ENCODE results near the gene CPT1B. TPM values are rescaled to one million over a fixed set of nuclear protein-coding genes. Genes with fewer than 3 reads are reported as not detected.

The CPT1B gene
- total and polyA plus RNA-seq, 7 donors, result 1.4 to 22.6 (median 5.0) TPM

DNA sequence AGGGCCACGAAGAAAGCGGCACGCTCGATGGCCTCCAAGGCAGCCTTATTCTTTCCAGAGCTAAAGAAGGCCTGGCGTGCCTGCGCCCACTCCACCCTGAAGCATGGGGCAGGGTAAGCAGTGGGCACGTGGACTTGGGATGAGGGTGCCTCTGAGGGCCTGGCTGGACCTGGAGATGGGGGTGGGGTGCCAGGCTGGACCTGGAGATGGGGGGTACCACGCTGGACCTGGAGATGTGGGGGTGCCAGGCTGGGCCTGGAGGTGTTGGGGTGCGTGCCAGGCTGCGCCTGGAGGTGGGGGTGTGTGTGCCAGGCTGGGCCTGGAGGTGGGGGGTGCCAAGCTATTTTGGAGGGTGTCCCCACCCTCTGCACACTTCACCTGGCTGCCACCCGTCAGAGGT lies 5.3 kb downstream of the CPT1B start:
- intact Hi-C loops (cut with DNase I), result no loop called here
- DNase-seq, result no peak
- peaks cover 0 to 29% (median 0%) of the 10 kb centered on the region in 4 donors for H3K36me3 ChIP-seq
- peaks cover 4 to 15% (median 10%) of the 10 kb centered on the region in 3 donors for H3K27me3 ChIP-seq
- peaks cover 0 to 4% (median 2%) of the 10 kb centered on the region in 4 donors for H3K4me1 ChIP-seq
- H3K9me3 ChIP-seq, result no peaks in the 10 kb centered on the region
- TF ChIP-seq, protein P1, sequence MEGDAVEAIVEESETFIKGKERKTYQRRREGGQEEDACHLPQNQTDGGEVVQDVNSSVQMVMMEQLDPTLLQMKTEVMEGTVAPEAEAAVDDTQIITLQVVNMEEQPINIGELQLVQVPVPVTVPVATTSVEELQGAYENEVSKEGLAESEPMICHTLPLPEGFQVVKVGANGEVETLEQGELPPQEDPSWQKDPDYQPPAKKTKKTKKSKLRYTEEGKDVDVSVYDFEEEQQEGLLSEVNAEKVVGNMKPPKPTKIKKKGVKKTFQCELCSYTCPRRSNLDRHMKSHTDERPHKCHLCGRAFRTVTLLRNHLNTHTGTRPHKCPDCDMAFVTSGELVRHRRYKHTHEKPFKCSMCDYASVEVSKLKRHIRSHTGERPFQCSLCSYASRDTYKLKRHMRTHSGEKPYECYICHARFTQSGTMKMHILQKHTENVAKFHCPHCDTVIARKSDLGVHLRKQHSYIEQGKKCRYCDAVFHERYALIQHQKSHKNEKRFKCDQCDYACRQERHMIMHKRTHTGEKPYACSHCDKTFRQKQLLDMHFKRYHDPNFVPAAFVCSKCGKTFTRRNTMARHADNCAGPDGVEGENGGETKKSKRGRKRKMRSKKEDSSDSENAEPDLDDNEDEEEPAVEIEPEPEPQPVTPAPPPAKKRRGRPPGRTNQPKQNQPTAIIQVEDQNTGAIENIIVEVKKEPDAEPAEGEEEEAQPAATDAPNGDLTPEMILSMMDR (IDR thresholded peaks at IDR 0.05), result no peak
- no peak overlapping the region for H3K27ac ChIP-seq
- WGBS, 2 donors, result 94 to 97% methylated on average over 11 of the region's 11 CpGs
- H3K4me3 ChIP-seq, result no peak overlapping the region

DNA sequence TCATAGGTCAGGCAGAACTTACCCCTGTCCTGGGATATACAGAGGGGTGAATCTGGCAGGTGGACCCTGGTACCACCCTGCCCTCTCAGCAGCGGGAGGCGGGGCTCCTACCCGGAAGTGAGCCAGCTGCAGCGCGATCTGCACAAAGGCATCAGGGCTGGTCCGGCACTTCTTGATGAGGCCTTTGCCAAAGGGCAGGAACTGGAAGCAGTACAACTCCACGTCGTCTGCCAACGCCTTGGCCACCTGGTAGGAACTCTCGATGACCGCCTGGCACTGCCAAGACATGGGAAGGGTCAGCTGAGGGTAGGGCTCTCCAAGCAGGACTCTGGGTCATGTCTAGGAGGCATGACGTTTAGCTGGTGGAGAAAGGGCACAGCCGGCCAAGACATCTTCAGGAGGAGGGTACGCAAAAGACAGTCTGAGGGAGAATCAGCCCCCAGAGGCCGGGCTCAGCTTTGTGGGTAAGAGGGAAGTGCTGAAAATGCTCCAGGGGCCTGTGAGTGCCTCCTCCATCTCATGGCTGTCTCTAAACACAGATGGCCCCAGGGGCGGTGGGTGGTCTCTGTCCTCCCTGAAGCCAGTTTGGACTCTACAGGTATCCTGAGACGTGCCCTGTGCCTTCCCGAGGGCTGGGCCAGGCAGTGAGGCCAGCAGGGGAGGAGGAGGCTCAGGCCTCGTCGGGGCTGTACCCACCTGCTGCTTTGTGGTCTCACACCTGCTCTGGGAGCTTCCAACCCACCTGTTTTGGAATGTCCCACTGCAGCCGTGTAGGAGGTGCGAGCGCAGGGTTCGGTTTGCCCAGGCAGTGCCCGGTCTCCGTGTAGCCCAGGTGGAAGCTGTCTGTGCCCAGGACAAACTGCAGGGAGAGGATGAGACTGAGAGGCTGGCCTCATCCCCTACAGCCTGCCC lies 6.7 kb downstream of the CPT1B start:
- DNase-seq, result no peak
- intact Hi-C loops (cut with DNase I), result no loop called here
- 60 to 89% methylated on average over 26 of the region's 26 CpGs for WGBS, 2 donors

DNA sequence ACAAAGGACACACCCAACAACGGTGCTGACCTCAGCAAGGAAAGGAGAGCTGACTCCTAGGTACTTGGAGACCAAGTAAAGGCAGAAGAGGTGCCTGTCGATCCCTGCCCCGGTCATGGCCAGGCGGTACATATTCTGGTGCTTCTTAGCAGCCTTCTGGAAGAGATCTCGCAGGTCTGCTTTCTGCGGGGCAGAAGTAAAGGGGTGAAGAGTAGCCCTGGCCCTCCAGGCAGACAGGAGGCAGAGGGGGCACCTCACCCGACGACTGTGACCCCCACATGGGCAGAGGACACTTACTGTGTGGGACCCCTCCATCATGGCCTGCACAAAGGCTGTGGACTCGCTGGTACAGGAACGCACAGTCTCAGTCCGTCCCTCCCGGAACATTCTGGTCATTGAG lies 7.4 kb downstream of the CPT1B start:
- TF ChIP-seq, protein P1 (IDR thresholded peaks at IDR 0.05), result no peak
- TF ChIP-seq POLR2A (IDR thresholded peaks at IDR 0.05), result no peak
- no peak for TF ChIP-seq POLR2AphosphoS5 (IDR thresholded peaks at IDR 0.05)
- no peak for TF ChIP-seq EP300 (IDR thresholded peaks at IDR 0.05)
- Histone ChIP-seq H3K27ac (no peak overlapping the region), H3K27me3 (no peaks in the 10 kb centered on the region), H3K4me3 (no peak overlapping the region), H3K9me3 (no peaks in the 10 kb centered on the region), H3K36me3 (peaks cover 0 to 29% (median 0%) of the 10 kb centered on the region in 4 donors), H3K4me1 (no peaks in the 10 kb centered on the region)
- DNase-seq, result no peak
- 92 to 95% methylated on average over 12 of the region's 12 CpGs for WGBS, 2 donors
- intact Hi-C loops (cut with DNase I), result no loop called here

More for the DNA sequence above, 6.7 kb downstream of the CPT1B start:
- Histone ChIP-seq H3K27me3 (peaks cover 0 to under 1% (median 0%) of the 10 kb centered on the region in 3 donors), H3K9me3 (no peaks in the 10 kb centered on the region), H3K4me1 (no peaks in the 10 kb centered on the region), H3K27ac (no peak overlapping the region), H3K4me3 (no peak overlapping the region), H3K36me3 (peaks cover 0 to 29% (median 0%) of the 10 kb centered on the region in 4 donors)
- TF ChIP-seq POLR2AphosphoS5 (IDR thresholded peaks at IDR 0.05) (no peak), EP300 (IDR thresholded peaks at IDR 0.05) (no peak), POLR2A (IDR thresholded peaks at IDR 0.05) (no peak)
- TF ChIP-seq, protein P1 (IDR thresholded peaks at IDR 0.05), result no peak

DNA sequence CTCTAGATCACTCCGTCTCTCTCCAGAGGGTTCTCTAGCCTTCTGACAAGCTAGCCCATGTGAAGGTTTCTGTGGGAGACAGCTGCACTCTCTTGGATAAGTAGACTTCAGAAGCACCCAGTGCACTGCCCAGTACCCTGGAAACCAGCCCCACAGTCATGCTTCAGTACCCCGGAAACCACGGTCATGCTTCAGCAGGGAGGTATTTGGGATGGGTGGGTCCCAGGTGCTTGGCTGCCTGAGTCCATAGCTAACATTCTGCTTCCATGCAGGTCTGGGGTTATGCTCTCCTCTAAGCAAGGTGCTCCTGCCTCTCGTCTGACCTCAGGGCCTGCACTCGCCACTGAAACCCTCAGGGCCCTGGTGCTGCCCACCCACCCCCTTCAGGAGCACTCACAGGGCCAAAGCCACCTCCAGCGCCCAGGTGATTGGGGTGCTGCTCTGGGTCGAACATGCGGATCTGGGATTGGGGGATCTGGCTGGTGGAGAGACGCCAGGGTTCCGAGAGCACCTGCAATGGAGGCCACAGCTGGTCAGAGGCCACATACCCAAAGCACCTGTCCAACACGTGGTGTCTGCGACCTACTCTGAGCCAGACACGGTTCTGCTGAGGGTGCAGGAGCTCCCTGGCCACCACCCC lies 8.2 kb downstream of the CPT1B start:
- no peak overlapping the region for H3K4me3 ChIP-seq
- H3K27ac ChIP-seq, result no peak overlapping the region
- DNase-seq, result no peak
- no peaks in the 10 kb centered on the region for H3K9me3 ChIP-seq
- WGBS, 2 donors, result 93% methylated on average over 13 of the region's 13 CpGs
- no peaks in the 10 kb centered on the region for H3K27me3 ChIP-seq
- H3K36me3 ChIP-seq, result peaks cover 0 to 29% (median 0%) of the 10 kb centered on the region in 4 donors
- no peaks in the 10 kb centered on the region for H3K4me1 ChIP-seq
- intact Hi-C loops (cut with DNase I), result no loop called here
- TF ChIP-seq POLR2AphosphoS5 (IDR thresholded peaks at IDR 0.05), result no peak
- no peak for TF ChIP-seq POLR2A (IDR thresholded peaks at IDR 0.05)
- no peak for TF ChIP-seq EP300 (IDR thresholded peaks at IDR 0.05)
- TF ChIP-seq, protein P1 (IDR thresholded peaks at IDR 0.05), result no peak

Data from sigmoid colon (tissue), 7 donors.